ENCODE measurements around the gene RPL27A.

The RPL27A gene

GRCh38 chr11:8679006-8679405, 3.6 kb upstream of the RPL27A start:
- FAIRE-seq (no peak), DNase-seq (ENCODE audit: insufficient read length) (no peak)

GRCh38 chr11:8681837-8682302, 722 bp upstream of the RPL27A start:
- no peak for DNase-seq (ENCODE audit: insufficient read length)
- TF ChIP-seq TAF1 (IDR thresholded peaks at IDR 0.05; ENCODE audit: borderline replicate concordance, low read depth, low read length) (no peak), POLR2A (IDR thresholded peaks at IDR 0.05; ENCODE audit: low read depth, low read length) (no peak), POLR2AphosphoS5 (IDR thresholded peaks at IDR 0.05; ENCODE audit: low read depth, low read length) (no peak)
- peak; percentile 36 for FAIRE-seq

More at GRCh38 chr11:8679006-8679405, 3.6 kb upstream of the RPL27A start:
- no peak for TF ChIP-seq POLR2AphosphoS5 (IDR thresholded peaks at IDR 0.05; ENCODE audit: low read depth, low read length)
- no peak for TF ChIP-seq POLR2A (IDR thresholded peaks at IDR 0.05; ENCODE audit: low read depth, low read length)
- TF ChIP-seq TAF1 (IDR thresholded peaks at IDR 0.05; ENCODE audit: borderline replicate concordance, low read depth, low read length), result no peak

- FAIRE-seq (no peak), DNase-seq (ENCODE audit: insufficient read length) (no peak)
- TF ChIP-seq POLR2AphosphoS5 (IDR thresholded peaks at IDR 0.05; ENCODE audit: low read depth, low read length) (no peak), TAF1 (IDR thresholded peaks at IDR 0.05; ENCODE audit: borderline replicate concordance, low read depth, low read length) (no peak), POLR2A (IDR thresholded peaks at IDR 0.05; ENCODE audit: low read depth, low read length) (no peak)
Measured at GRCh38 chr11:8683115-8683807, 669 bp downstream of the RPL27A start.

DNA sequence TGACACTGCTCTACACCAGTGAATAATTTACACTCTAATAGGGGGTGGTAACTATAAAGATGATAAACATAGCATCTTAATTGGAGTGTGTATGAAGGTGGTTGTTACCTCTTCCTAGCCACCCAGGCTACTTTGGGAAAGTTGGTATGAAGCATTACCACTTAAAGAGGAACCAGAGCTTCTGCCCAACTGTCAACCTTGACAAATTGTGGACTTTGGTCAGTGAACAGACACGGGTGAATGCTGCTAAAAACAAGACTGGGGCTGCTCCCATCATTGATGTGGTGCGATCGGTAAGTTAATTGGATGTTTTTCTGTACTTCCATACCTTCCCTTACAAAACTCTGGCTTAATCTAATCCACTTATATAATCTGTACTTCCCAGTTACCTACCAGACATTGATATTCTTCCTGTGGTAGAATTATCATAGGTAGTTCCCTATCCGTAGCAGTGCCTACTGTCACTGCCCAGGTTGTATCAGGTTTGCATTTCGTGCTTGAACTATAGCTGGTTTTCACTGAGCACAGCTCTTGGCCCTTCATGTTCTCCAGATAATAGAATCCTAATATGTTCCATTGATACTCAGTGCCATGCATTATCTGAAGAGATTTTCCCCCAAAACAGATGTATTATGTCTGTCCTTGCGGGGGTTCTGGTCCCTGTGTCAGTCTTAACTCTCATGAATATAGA, 2.2 kb downstream of the RPL27A start:
- TF ChIP-seq TAF1 (IDR thresholded peaks at IDR 0.05; ENCODE audit: borderline replicate concordance, low read depth, low read length) (no peak), POLR2A (IDR thresholded peaks at IDR 0.05; ENCODE audit: low read depth, low read length) (no peak), POLR2AphosphoS5 (IDR thresholded peaks at IDR 0.05; ENCODE audit: low read depth, low read length) (0 out of 2 replicates have a peak, but pooled peaks have one; percentile 10)
- DNase-seq (ENCODE audit: insufficient read length) (no peak), FAIRE-seq (no peak)

DNA sequence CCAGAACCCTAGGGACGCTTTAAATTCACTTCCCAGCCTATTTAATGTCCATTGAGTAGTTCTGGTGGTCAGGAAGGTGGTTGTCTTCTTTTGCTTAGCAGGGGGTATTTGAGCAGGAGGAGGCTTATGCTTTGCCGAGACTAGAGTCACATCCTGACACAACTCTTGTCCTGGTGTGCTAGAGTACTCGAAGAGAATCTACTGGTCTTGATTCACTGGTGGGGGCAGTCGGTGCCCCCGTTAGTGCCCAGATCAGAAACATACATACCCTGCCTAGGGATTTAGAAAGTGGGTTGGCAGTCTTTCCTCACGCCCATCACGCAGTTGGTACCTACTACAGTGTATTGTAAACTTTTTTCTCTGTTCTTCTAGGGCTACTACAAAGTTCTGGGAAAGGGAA, 2.7 kb downstream of the RPL27A start:
- TF ChIP-seq POLR2AphosphoS5 (IDR thresholded peaks at IDR 0.05; ENCODE audit: low read depth, low read length) (peak; percentile 46), TAF1 (IDR thresholded peaks at IDR 0.05; ENCODE audit: borderline replicate concordance, low read depth, low read length) (no peak), POLR2A (IDR thresholded peaks at IDR 0.05; ENCODE audit: low read depth, low read length) (0 out of 2 replicates have a peak, but pooled peaks have one; percentile 23)
- no peak for FAIRE-seq
- no peak for DNase-seq (ENCODE audit: insufficient read length)

DNA sequence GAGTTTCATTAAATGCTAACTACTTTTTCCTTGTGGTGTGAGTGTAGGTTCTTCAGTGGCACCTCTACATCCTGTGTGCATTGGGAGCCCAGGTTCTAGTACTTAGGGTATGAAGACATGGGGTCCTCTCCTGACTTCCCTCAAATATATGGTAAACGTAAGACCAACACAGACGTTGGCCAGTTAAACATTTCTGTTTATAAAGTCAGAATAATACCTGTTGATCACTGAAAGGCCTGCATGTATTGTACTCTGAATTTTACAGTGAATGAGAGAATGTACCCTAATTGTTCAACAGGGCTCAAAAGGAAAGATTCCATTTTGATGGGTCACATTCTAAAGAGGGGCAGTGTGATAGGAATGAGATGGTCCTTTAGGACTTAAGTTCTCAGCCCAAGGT, 3.2 kb downstream of the RPL27A start:
- no peak for FAIRE-seq
- DNase-seq (ENCODE audit: insufficient read length), result no peak
- TF ChIP-seq TAF1 (IDR thresholded peaks at IDR 0.05; ENCODE audit: borderline replicate concordance, low read depth, low read length) (no peak), POLR2A (IDR thresholded peaks at IDR 0.05; ENCODE audit: low read depth, low read length) (no peak), POLR2AphosphoS5 (IDR thresholded peaks at IDR 0.05; ENCODE audit: low read depth, low read length) (no peak)

- DNase-seq (ENCODE audit: insufficient read length), result no peak
- FAIRE-seq, result no peak
- no peak for TF ChIP-seq POLR2A (IDR thresholded peaks at IDR 0.05; ENCODE audit: low read depth, low read length)
- no peak for TF ChIP-seq POLR2AphosphoS5 (IDR thresholded peaks at IDR 0.05; ENCODE audit: low read depth, low read length)
- TF ChIP-seq TAF1 (IDR thresholded peaks at IDR 0.05; ENCODE audit: borderline replicate concordance, low read depth, low read length), result no peak
Measured at GRCh38 chr11:8686325-8686724, 3.7 kb downstream of the RPL27A start.

DNA sequence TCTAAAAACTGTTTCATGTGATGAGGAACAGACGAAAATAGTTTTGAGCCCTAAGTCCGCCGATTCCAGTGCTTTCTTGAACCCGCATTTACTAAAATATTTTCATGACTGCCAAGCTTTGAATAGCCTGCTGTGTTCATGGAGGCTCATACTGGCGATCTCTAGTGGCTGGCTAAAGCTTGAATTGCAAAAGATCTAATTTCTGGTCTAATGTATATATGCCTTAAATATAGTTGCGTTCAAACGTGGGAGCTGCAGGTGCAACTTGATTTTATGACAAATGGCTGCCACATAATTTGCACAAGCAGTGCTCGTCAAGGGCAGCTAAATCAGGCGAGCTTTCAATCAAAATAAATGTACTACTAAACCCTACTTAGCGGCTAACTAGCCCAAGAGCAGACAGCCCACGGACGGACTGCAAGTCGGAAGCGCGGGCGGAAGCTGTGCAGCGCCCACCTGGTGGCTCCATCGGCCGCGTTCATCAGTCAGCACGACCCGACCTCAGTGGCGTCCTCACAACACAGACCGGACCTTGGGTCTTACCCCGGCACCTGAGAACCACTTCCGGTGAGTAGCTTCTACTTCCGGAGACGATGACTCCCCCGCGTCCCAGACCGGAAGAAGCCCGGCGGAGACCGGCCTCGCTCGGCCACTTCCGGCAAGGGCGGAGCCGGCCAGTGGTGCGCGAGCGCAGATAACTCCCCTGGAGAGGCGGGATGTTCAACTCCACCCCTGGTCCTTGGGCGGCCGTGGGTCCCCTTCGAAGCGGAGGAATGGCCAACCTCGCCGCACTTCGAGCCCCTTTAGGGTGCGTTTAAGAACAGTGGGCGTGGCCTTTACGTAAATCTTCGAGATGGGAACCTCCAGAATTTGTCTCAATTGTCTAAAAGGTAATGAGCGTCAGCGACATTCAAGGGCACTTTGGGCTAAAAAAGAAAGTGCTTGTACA, 6.1 kb downstream of the RPL27A start:
- FAIRE-seq, result peak; percentile 98
- TF ChIP-seq TAF1 (IDR thresholded peaks at IDR 0.05; ENCODE audit: borderline replicate concordance, low read depth, low read length) (peak; percentile 85; the same call in 1 of the 2 replicates), POLR2A (IDR thresholded peaks at IDR 0.05; ENCODE audit: low read depth, low read length) (peak; percentile 97), POLR2AphosphoS5 (IDR thresholded peaks at IDR 0.05; ENCODE audit: low read depth, low read length) (peak; percentile 98)
- DNase-seq (ENCODE audit: insufficient read length), result peak; percentile 94

DNA sequence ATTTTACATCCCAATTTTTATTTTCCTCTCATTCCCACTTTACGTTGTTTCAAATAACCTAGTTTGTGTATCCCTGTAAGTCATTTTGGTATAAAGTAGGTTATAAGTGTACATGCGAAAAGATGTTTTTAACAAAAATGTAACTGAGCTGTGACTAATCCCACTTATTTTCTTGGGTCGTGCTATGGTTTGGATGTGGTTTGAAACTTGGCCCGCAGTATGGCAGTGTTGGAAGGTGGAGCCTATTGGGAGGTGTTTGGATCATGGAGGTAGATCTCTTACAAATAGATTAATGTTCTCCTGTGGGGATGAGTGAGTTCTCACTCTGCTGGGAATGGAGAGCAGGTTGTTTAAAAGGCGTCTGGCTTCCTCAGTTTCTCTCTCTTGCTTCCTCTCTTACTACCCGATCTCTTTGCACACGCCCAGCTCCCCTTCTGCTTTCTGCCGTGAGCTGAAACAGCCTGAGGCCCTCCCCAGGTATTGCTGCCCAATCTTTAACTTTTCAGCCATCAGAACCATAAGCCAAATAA, 7.2 kb downstream of the RPL27A start:
- no peak for DNase-seq (ENCODE audit: insufficient read length)
- no peak for TF ChIP-seq TAF1 (IDR thresholded peaks at IDR 0.05; ENCODE audit: borderline replicate concordance, low read depth, low read length)
- TF ChIP-seq POLR2AphosphoS5 (IDR thresholded peaks at IDR 0.05; ENCODE audit: low read depth, low read length), result no peak
- no peak for TF ChIP-seq POLR2A (IDR thresholded peaks at IDR 0.05; ENCODE audit: low read depth, low read length)
- peak; percentile 24 for FAIRE-seq

DNA sequence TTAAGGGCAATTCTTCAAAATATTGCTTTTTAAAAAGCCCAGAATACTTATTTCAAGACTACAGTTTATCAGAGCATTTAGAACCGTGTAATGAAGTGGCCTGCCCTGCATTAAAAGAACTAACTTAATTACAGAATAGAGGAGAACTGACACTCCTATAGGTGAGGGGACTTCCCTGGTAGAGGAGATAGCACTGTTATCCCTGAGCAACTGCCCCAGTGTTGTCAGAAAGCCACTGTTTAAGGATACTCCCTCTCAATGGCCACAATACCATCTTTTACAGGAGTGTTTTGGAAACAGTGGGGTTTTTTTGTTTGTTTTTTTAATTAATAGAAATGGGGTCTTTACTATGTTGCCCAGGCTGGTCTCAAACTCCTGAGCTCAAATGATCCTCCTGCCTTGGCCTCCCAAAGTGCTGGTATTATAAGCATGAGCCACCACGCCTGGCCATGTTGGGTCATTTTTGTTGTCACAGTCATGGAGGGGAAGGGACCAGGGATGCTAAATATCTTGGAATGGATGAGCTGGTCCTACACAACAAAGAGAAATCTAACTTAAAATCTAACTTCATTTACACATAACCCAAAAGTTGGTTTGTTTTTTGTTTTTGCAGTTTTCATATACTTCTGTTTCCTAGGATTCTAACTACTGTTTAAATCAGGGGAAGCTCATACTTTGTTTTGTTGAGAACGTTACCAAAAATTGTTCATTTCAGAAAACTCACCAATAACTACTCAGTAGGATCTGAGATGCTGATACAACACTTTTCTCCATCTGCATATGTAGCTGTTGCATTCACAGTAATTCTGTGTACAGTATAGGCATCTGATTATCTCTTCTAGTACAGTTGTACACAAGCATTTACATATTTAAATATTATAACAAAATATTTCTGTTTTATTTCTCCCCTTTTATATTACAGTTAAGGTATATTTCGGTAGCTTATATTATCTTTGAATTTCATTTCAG, 8.1 kb downstream of the RPL27A start:
- DNase-seq (ENCODE audit: insufficient read length) (no peak), FAIRE-seq (no peak)
- TF ChIP-seq POLR2AphosphoS5 (IDR thresholded peaks at IDR 0.05; ENCODE audit: low read depth, low read length) (peak; percentile 56; the same call in 1 of the 2 replicates), TAF1 (IDR thresholded peaks at IDR 0.05; ENCODE audit: borderline replicate concordance, low read depth, low read length) (no peak)

Data from GM12892 (cell line).